ENCODE measurements around the gene GULP1. TPM values are rescaled to one million over a fixed set of nuclear protein-coding genes. Genes with fewer than 3 reads are reported as not detected.

The GULP1 gene
- total RNA-seq, 1 donor from 2014 or later, result 4.6 TPM

Small RNA genes within 50 kb of the gene (microRNA-seq; reads per million reads assigned to microRNA genes)
- not detected for gene MIR561 (ENCODE audit: borderline number of aligned reads)
